K562 (cell line): ENCODE measurements around the gene ANXA8.

Experiments
- CAMTA2 ChIP-seq: fragments of 250-450 bp; sonication (Bioruptor Pico); conservative IDR thresholded peaks from 2 replicates; pipeline ENCODE4 v1.5.1; 2022
- CCNT2 ChIP-seq: IDR thresholded peaks from 2 replicates; pipeline ENCODE4 v1.6.1; 2011; ENCODE audit warnings: borderline replicate concordance, low read depth, mild to moderate bottlenecking, moderate library complexity, mixed read lengths, low read length; ENCODE audit not compliant: insufficient read length; ENCODE audit errors: extremely low read depth
- CTCF ChIP-seq, 3 experiments: IDR thresholded peaks in 2 of 3; conservative IDR thresholded peaks in 1 of 3; 2 replicates each; pipeline ENCODE4 v1.5.1; 2011 to 2012; ENCODE audit warnings: low read length in 3 of 3, mild to moderate bottlenecking in 3 of 3, control low read depth in 2 of 3, improper control_type of control experiment in 1 of 3, inconsistent platforms in 1 of 3, low read depth in 1 of 3, mixed read lengths in 1 of 3, moderate library complexity in 1 of 3; ENCODE audit not compliant: insufficient read depth in 2 of 3
- EHMT2 ChIP-seq: fragments of 450-650 bp; IDR thresholded peaks from 2 replicates; pipeline ENCODE4 v1.6.1; 2018; ENCODE audit warnings: antibody characterized with exemption
- ETV6 ChIP-seq, 3 experiments: fragments of 150-350 bp in 1 of 3; sonication (generic) in 1 of 3; formaldehyde crosslinking in 1 of 3; IDR thresholded peaks; 2 replicates each; pipeline versions ENCODE4 v1.6.1 to v1.8.0; 2014 to 2022; ENCODE audit warnings: borderline replicate concordance in 2 of 3, low read depth in 2 of 3, antibody characterized with exemption in 1 of 3, low read length in 1 of 3, mild to moderate bottlenecking in 1 of 3, missing genetic modification reagents in 1 of 3
- FOXM1 ChIP-seq, 2 experiments: fragments of 450-650 bp in 1 of 2; sonication (generic) in 1 of 2; formaldehyde crosslinking in 1 of 2; IDR thresholded peaks; 2 replicates each; pipeline versions ENCODE4 v1.6.1 to v1.9.0; 2017 to 2022; ENCODE audit warnings: low read depth in 2 of 2, mild to moderate bottlenecking in 2 of 2, missing genetic modification reagents in 1 of 2, moderate library complexity in 1 of 2
- POLR2AphosphoS5 ChIP-seq: IDR thresholded peaks from 2 replicates; pipeline ENCODE4 v1.6.1; 2011; ENCODE audit warnings: mild to moderate bottlenecking, low read depth, low read length, moderate library complexity; ENCODE audit not compliant: control insufficient read depth, insufficient read depth
- RBFOX2 ChIP-seq: fragments of 200-400 bp; formaldehyde crosslinking; IDR thresholded peaks from 2 replicates; pipeline ENCODE4 v1.6.1; 2017; ENCODE audit warnings: low read depth, mild to moderate bottlenecking, low read length, moderate library complexity
- RHOXF2B ChIP-seq: fragments of 250-450 bp; sonication (Bioruptor Pico); conservative IDR thresholded peaks from 2 replicates; pipeline ENCODE4 v1.5.1; 2021
- ZNF174 ChIP-seq: fragments of 250-450 bp; sonication (Bioruptor Pico); IDR thresholded peaks from 2 replicates; pipeline ENCODE4 v1.4.0; 2020; ENCODE audit warnings: mild to moderate bottlenecking

DNA sequence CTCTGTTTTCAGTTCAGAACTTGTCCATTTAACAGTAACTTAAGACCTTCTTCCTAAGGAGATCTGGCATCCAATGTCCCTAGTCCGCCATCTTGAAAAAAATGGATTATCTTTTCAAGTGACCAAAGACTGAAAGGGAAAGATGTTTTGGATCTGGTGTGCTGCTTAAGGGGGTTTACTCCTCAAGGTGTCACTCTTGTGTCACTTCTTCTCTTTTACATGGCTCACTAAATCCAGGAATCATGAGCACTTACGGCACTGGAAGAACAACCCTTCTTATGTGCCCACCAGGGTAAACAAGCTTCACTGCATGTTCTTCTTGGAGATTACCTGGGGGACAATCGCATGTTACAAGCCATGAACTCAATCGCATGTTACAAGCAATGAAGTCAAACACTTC is 43.7 kb downstream of the ANXA8 start:
- no peak for TF ChIP-seq RBFOX2
- no peak for TF ChIP-seq ZNF174
- TF ChIP-seq CAMTA2 (CRISPR knock-in tag): no peak
- no peak for TF ChIP-seq FOXM1 (IDR thresholded peaks at IDR 0.05; ENCODE audit: low read depth)
- TF ChIP-seq FOXM1 (CRISPR knock-in tag; IDR thresholded peaks at IDR 0.05; ENCODE audit: low read depth): no peak
- TF ChIP-seq ETV6 (IDR thresholded peaks at IDR 0.05; ENCODE audit: borderline replicate concordance in 1 of 2, low read depth in 2 of 2, low read length in 1 of 2): no peak
- no peak for TF ChIP-seq ETV6 (CRISPR knock-in tag; IDR thresholded peaks at IDR 0.05; ENCODE audit: borderline replicate concordance)
- peak in 2 of 3 experiments; percentile 14 to 45; a peak in 2 of 6 replicates for TF ChIP-seq CTCF (IDR thresholded peaks at IDR 0.05 in 2 of 3, conservative IDR thresholded peaks at IDR 0.05 in 1 of 3; ENCODE audit: insufficient read depth in 2 of 3, low read depth in 1 of 3, low read length in 3 of 3)
- TF ChIP-seq POLR2AphosphoS5: no peak
- TF ChIP-seq CCNT2: no peak
- TF ChIP-seq RHOXF2B (CRISPR knock-in tag): no peak
- no peak for TF ChIP-seq EHMT2
